Peyer's patch (tissue), 4 donors: ENCODE measurements around the gene NDUFB3. TPM values are rescaled to one million over a fixed set of nuclear protein-coding genes. Genes with fewer than 3 reads are reported as not detected.
A peak's percentile ranks its signal among the peaks of the same experiment; 100 is the strongest.
"Not testable (repeated sequence)": the region's sequence is repeated elsewhere in the genome, so short reads cannot be mapped to it uniquely, and the experiment has no call there.

Experiments used
- DNase-seq, 3 donors: peaks; one replicate each; pipeline ENCODE4 v3.0.0-alpha.2; 2017 to 2019
- H3K27ac ChIP-seq, 4 donors: fragments of 200-600 bp; sonication (generic); one replicate each; pipeline ENCODE4 v1.5.1; 2016 to 2019
- H3K27me3 ChIP-seq, 2 donors: fragments of 200-600 bp; sonication (generic); one replicate each; pipeline ENCODE4 v1.5.1; 2019
- H3K36me3 ChIP-seq, 3 donors: fragments of 200-600 bp; sonication (generic); one replicate each; pipeline ENCODE4 v1.5.1; 2016 to 2019
- H3K4me1 ChIP-seq, 4 donors: fragments of 200-600 bp; sonication (generic); one replicate each; pipeline ENCODE4 v1.5.1; 2016 to 2019
- H3K4me3 ChIP-seq, 4 donors: fragments of 200-600 bp; sonication (generic); 1 replicate in 3 of 4; 2 replicates in 1 of 4; pipeline ENCODE4 v1.5.1; 2016 to 2019; ENCODE audit warnings: mild to moderate bottlenecking in 1 of 4
- H3K9me3 ChIP-seq, 4 donors: fragments of 200-600 bp; sonication (generic); one replicate each; pipeline ENCODE4 v1.5.1; 2016 to 2019; ENCODE audit warnings: mild to moderate bottlenecking in 1 of 4
- CTCF ChIP-seq, 6 experiments: fragments of 450-650 bp in 4 of 6; fragments of 200-600 bp in 2 of 6; sonication (generic) in 1 of 6; IDR thresholded peaks; one replicate each; pipeline ENCODE4 v1.5.1; 2017 to 2019; ENCODE audit warnings: antibody characterized with exemption in 6 of 6, mild to moderate bottlenecking in 3 of 6, moderate library complexity in 1 of 6
- POLR2A ChIP-seq, 2 donors: fragments of 450-650 bp; IDR thresholded peaks; one replicate each; pipeline ENCODE4 v1.5.1; 2017; ENCODE audit warnings: antibody characterized with exemption in 2 of 2, mild to moderate bottlenecking in 2 of 2, moderate library complexity in 2 of 2
- total RNA-seq, 4 donors: library from RNA; depleted of rRNA; stranded (reverse); fragments of >200 nt; gene quantifications; one replicate each; pipeline ENCODE4 v1.1.0, GENCODE V29; 2016

Gene NDUFB3
- total RNA-seq, 4 donors from 2014 or later, result 45.7 to 96.2 (median 75.1) TPM

DNA sequence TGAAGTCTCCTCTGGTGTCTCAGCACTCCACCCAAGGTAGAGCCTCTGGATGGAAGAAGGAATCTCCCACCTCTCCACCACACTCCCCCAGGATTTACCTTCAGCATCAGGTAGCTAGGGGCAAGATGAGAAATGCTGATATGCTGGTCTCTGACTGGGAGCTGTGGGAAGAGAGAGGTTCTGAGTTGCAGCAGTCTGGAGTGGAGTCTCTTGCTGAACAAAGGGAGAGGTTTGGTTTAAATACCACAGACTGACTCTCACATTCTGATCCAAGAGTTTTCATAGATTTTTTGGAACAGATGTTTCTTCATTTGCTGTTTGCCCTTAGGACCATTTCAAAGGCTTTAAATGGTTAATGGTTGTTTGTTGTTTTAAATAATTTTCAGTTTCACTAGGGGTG lies 43.0 kb downstream of the NDUFB3 start:
- Histone ChIP-seq H3K27me3 (no peaks in the 10 kb centered on the region), H3K36me3 (no peaks in the 10 kb centered on the region), H3K4me1 (peaks cover 0 to 12% (median 0%) of the 10 kb centered on the region in 4 donors), H3K27ac (no peak overlapping the region), H3K9me3 (no peaks in the 10 kb centered on the region), H3K4me3 (peak overlapping the region in 1 of 4 donors; percentile 1)
- TF ChIP-seq CTCF (IDR thresholded peaks at IDR 0.05), result no peak
- no peak for TF ChIP-seq POLR2A (IDR thresholded peaks at IDR 0.05)
- no peak for DNase-seq

GRCh38 chr2:201116115-201116958 lies 44.5 kb downstream of the NDUFB3 start, which contains the start of gene CFLAR:
CFLAR (plus strand) TSS chr2:201116164; CDS start chr2:201129866, 13,702 bp downstream.
- peaks cover 0 to 15% (median 0%) of the 10 kb centered on the region in 4 donors for H3K4me1 ChIP-seq
- no peaks in the 10 kb centered on the region for H3K36me3 ChIP-seq
- H3K27me3 ChIP-seq, result no peaks in the 10 kb centered on the region
- peak; percentile 81 to 93 (median 90) for DNase-seq
- peak within 1 kb of the TSS; percentile 99 to 100 (median 100) for H3K27ac ChIP-seq
- H3K9me3 ChIP-seq, result no peaks in the 10 kb centered on the region
- peak; percentile 90 to 92 for TF ChIP-seq POLR2A (IDR thresholded peaks at IDR 0.05)
- no peak for TF ChIP-seq CTCF (IDR thresholded peaks at IDR 0.05)
- H3K4me3 ChIP-seq, result peak within 1 kb of the TSS; percentile 84 to 94 (median 92)

DNA sequence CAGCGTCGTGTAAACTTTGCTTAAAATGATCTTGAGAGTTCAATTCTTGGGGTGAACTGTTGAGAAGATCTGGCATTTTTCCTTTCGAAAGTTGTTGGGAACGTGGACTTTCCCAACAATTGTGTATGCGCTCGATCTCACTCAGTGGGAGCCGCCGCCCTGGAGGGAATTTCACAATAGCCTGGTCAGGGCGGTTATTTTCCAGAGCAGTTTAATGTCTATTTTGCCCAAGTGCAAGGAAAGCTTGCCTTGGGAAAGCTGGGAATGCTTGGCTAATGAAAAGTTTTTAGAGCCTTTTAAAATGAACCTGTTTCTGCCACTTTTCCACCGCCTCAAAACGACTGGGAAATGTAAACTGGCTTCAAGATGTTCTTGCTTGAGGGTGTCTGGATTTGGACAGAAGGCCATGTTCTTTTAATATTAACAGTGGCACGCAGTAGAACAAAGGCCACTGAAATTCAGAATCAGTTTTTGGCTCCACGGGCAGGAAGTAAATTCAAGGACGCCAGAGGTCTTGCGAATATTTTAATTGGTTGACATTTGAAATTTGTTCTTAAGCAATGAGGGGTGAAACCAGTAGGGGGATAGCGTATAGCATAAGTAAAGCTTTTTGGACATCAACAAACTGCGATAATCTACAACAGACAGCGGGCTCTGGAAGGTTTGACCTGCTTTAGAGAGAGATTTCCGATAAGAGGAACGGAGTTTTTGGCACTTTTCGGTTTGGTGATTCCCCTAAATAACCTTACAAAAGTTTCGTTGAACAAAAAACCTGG lies 45.3 kb downstream of the NDUFB3 start:
- Histone ChIP-seq H3K4me3 (peak overlapping the region; percentile 84 to 94 (median 92)), H3K36me3 (no peaks in the 10 kb centered on the region), H3K9me3 (no peaks in the 10 kb centered on the region), H3K4me1 (peaks cover 0 to 15% (median 0%) of the 10 kb centered on the region in 4 donors), H3K27ac (peak overlapping the region; percentile 99 to 100 (median 100)), H3K27me3 (no peaks in the 10 kb centered on the region)
- TF ChIP-seq POLR2A (IDR thresholded peaks at IDR 0.05) (peak in 1 of 2 donors; percentile 26), CTCF (IDR thresholded peaks at IDR 0.05) (peak; percentile 30 to 57 (median 48))
- peak in 2 of 3 donors; percentile 54 to 83 for DNase-seq

- H3K27me3 ChIP-seq, result not testable (repeated sequence)
- DNase-seq, result peak in 1 of 3 donors; percentile 31
Observed at GRCh38 chr2:201117735-201118094, 45.9 kb downstream of the NDUFB3 start.

GRCh38 chr2:201118121-201118960 lies 46.5 kb downstream of the NDUFB3 start:
- TF ChIP-seq POLR2A (IDR thresholded peaks at IDR 0.05), result peak in 1 of 2 donors; percentile 67
- peak in 5 of 6 experiments; percentile 10 to 50 (median 41) for TF ChIP-seq CTCF (IDR thresholded peaks at IDR 0.05)
- peaks cover 0 to 27% (median 3%) of the 10 kb centered on the region in 4 donors for H3K4me1 ChIP-seq
- peak overlapping the region; percentile 99 to 100 (median 100) for H3K27ac ChIP-seq
- H3K27me3 ChIP-seq, result no peaks in the 10 kb centered on the region
- no peaks in the 10 kb centered on the region for H3K36me3 ChIP-seq
- H3K9me3 ChIP-seq, result no peaks in the 10 kb centered on the region
- peak; percentile 85 to 97 (median 96) for DNase-seq
- H3K4me3 ChIP-seq, result peak overlapping the region; percentile 84 to 94 (median 92)

More at GRCh38 chr2:201117735-201118094, 45.9 kb downstream of the NDUFB3 start:
- Histone ChIP-seq H3K4me1 (peaks cover 0 to 21% (median under 1%) of the 10 kb centered on the region in 4 donors), H3K27ac (peak overlapping the region; percentile 99 to 100 (median 100)), H3K4me3 (peak overlapping the region; percentile 84 to 94 (median 92))
- H3K9me3 ChIP-seq, H3K36me3 ChIP-seq: not testable (repeated sequence)
